22Rv1 (cell line): ENCODE results near the gene ARHGAP6.

ENCODE experiments used
- H3K27ac ChIP-seq: fragments of 450-650 bp; 2 replicates; pipeline ENCODE4 v1.5.1; 2017
- ZFX ChIP-seq: fragments of 450-650 bp; IDR thresholded peaks from 2 replicates; pipeline ENCODE4 v1.6.1; 2017; ENCODE audit warnings: antibody characterized with exemption, borderline replicate concordance
- TF ChIP-seq, protein P1 (sequence below): fragments of 450-650 bp; IDR thresholded peaks from 2 replicates; pipeline ENCODE4 v1.5.1; 2017; ENCODE audit warnings: mild to moderate bottlenecking

ARHGAP6 gene

DNA sequence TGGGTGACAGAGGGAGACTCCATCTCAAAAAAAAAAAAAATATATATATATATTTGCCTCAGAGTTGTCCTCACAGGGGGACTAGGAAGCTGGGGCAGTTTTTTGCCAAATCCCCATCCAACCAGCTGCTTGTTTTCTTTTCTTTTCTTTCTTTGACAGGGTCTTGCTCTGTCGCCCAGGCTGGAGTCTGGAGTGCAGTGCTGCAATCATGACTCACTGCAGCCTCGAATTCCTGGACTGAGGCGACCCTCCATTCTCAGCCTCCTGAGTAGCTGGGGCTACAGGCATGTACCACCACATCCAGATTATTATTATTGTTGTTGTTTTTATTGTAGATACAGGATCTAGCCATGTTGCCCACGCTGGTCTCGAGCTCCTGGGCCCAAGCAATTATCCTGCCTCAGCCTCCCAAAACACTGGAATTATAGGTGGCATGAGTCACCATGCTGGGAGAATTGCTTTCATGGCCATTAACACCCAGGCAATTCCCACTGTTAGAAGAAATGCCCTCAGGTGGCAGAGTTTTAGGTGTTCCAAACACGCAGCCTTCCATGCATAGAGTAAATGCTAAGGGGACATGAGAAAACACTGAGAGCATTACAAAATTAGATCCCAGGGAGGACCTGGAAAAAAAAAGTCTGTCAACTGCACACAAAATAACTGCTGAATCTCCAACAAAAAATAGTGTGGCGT is 98.0 kb downstream of the ARHGAP6 start:
- H3K27ac ChIP-seq, result no peak overlapping the region
- TF ChIP-seq ZFX, result no peak
- TF ChIP-seq, protein P1, sequence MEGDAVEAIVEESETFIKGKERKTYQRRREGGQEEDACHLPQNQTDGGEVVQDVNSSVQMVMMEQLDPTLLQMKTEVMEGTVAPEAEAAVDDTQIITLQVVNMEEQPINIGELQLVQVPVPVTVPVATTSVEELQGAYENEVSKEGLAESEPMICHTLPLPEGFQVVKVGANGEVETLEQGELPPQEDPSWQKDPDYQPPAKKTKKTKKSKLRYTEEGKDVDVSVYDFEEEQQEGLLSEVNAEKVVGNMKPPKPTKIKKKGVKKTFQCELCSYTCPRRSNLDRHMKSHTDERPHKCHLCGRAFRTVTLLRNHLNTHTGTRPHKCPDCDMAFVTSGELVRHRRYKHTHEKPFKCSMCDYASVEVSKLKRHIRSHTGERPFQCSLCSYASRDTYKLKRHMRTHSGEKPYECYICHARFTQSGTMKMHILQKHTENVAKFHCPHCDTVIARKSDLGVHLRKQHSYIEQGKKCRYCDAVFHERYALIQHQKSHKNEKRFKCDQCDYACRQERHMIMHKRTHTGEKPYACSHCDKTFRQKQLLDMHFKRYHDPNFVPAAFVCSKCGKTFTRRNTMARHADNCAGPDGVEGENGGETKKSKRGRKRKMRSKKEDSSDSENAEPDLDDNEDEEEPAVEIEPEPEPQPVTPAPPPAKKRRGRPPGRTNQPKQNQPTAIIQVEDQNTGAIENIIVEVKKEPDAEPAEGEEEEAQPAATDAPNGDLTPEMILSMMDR, result no peak

DNA sequence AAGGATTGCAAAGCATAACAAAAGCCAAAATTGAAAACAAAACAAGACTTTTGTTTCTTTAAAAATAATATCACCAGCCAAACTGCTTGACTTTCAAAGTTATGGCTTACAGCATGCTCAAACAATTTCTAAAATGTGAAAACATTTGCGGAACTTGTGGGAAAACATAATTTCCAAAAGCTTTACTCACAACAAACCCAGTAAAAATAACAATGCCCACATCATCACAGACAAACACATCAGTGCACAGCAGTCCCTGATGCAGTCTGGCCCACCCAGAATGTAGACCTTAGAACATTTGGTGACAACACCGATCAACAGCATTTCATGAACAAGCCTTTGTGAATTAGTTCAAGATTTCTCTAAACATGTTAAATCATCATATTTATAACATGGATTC is 98.9 kb downstream of the ARHGAP6 start:
- no peak for TF ChIP-seq ZFX
- TF ChIP-seq, protein P1, result no peak
- H3K27ac ChIP-seq, result no peak overlapping the region

DNA sequence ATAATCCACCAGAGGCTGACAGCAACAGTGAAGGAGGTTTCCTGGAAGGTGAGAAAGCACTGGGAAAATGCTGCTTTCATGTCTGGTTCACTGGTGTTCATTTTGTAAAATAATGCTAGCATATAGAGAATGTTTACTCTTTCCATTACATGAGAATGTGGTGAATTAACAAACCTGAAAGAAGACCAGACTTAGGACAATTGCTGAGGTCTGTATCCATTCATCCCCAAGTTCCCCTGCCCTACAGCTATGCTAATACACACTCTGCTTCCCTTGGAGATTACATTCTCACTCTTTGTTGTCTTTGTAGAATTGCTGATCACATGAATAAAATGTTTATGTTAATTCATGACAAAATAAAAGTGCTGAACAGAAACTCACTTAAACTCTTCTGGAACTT is 99.5 kb downstream of the ARHGAP6 start:
- TF ChIP-seq, protein P1, result no peak
- H3K27ac ChIP-seq, result no peak overlapping the region

DNA sequence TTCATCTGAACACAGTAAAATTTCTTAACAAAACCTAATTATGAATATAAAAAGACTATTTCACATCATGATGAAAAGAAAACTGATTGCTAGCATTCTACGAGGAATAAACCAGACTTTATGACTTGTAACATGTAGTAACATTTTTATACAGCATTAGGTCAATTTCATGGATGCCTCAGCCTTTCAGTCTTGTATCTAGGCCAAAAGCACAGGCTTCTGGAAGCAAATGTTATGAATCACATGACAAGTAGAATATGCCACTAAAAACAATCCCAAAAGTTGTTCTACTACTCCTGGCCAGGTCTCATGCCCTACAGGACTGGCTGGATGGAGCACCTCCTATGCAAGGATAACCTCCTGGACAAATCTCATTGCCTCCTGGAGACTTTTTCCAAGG is 101.2 kb downstream of the ARHGAP6 start:
- H3K27ac ChIP-seq, result no peak overlapping the region
- TF ChIP-seq ZFX, result no peak
- TF ChIP-seq, protein P1, result no peak

DNA sequence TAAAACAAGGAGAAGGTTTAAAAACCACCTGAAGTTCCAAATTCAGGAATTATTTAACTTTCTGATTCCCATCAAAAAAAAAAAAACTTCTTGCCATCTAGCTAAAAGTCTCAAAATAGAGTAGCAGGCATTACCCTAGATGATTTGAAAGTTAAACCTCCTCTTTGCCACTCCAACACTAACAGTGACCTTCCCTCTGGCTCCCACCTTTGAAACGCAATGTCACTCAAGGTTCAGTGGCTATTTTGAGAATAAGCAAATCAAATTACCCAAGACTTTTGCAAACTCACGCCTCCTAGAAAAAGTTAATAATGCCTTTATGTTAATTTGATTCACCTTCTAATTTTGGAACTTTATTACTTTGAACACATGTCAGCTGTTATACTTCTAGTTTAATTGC is 103.2 kb downstream of the ARHGAP6 start:
- TF ChIP-seq ZFX, result no peak
- TF ChIP-seq, protein P1, result no peak

DNA sequence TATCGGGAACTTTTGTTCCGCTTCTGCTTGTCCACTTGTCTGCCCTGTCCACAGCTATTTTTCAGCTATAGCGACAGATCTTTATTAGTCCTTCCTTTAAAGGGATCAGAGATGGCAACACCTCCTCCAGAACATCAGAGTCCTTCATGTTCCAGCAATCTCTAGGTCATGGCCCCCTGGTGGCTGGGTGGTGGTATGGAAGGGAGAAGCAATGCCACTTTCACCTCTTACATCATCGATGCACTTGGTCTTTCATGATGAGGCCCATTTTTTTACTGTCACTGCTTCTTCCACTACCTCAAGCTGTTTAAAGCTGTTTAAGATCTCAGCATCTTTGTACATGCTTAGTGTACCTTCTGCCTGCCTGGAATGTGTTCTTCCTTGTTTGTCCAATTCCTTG is 106.7 kb downstream of the ARHGAP6 start:
- H3K27ac ChIP-seq, result no peak overlapping the region
- TF ChIP-seq, protein P1, result peak; percentile 36
- TF ChIP-seq ZFX, result no peak

More for the DNA sequence above, 103.2 kb downstream of the ARHGAP6 start:
- no peak overlapping the region for H3K27ac ChIP-seq

DNA sequence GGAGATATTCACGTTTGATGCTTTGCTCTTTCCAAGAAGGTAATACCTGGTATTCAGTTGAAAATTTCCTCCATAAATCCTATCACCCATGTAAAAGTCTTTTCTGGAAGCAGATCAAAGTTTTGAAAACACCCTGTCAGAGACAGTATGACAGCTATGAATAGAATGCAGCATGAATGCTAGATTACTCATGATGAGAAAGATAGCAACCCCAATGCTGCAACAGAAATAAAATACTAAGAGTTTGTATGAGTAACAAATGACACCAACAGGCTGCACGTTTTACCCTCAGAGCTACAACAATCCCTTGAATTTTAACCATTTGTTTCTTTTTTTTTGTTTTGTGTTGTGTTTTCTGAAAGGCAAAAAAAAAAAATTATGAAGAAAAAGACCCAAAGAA is 108.6 kb downstream of the ARHGAP6 start:
- no peak overlapping the region for H3K27ac ChIP-seq
- TF ChIP-seq, protein P1, result no peak
- no peak for TF ChIP-seq ZFX
